ENCODE results near the gene CD300E. TPM values are rescaled to one million over a fixed set of nuclear protein-coding genes. Genes with fewer than 3 reads are reported as not detected.
A peak's percentile ranks its signal among the peaks of the same experiment; 100 is the strongest.

The CD300E gene
- total and polyA plus RNA-seq, 2 donors (not counting 1 experiment from before 2014, with no cell fraction given): 0.10 to 0.92 TPM

DNA sequence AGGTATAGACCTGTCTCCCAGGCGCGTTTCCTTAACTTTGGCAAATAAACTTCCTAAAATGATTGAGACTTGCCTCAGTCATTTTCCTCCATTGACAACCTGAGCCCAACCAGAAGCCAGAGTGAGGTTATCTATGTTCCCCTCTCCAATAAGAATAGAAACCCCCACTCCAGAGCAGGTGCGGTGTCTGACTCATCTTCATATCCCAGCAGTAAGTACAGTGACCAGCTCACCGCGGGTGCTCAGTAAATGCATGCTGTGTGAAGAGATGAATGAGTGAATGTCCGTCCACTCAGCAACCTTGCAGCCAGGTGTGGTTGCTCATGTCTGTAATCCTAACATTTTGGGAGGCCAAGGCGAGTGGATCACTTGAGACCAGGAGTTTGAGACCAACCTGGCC, 19.5 kb upstream of the CD300E start:
- H4K20me1 ChIP-seq (ENCODE audit: control insufficient read depth, insufficient read depth, low read length, poor library complexity, severe bottlenecking): no peaks in the 10 kb centered on the region
- H3K27ac Mint-ChIP-seq: no peak overlapping the region
- H3K9ac ChIP-seq (ENCODE audit: low read length): no peak overlapping the region
- POLR2A ChIA-PET: interaction anchor here (0.8 kb wide), 1 partner anchor 203 kb away, joined by 3 read pairs; no protein-coding TSS in a partner anchor
- intact Hi-C loops (cut with micrococcal nuclease): loop anchor here (5.0 kb wide), 1 partner anchor 41 kb away; no protein-coding TSS in a partner anchor
- no peaks in the 10 kb centered on the region for H3K36me3 ChIP-seq (replicated peaks in 1 of 2; ENCODE audit: control extremely low read depth in 1 of 2, control insufficient read depth in 1 of 2, extremely low read depth in 1 of 2, insufficient read depth in 2 of 2, low read length in 1 of 2)
- DNase-seq (no peak), ATAC-seq (ENCODE audit: low read depth) (no peak)
- H3K9me3 ChIP-seq (ENCODE audit: control extremely low read depth in 1 of 3, control insufficient read depth in 2 of 3, insufficient read depth in 1 of 3, low read length in 2 of 3): no peaks in the 10 kb centered on the region
- no peaks in the 10 kb centered on the region for H3K9me3 Mint-ChIP-seq (ENCODE audit: insufficient read depth)
- H3K4me2 ChIP-seq (replicated peaks; ENCODE audit: low read depth, low read length, poor library complexity, severe bottlenecking): no peak overlapping the region
- peak overlapping the region; percentile 80 for H3K4me3 Mint-ChIP-seq
- H3K4me3 ChIP-seq (ENCODE audit: control extremely low read depth in 1 of 5, extremely low read depth in 1 of 5, insufficient read depth in 1 of 5, low read depth in 2 of 5, low read length in 4 of 5): no peak overlapping the region
- H3K27ac ChIP-seq (ENCODE audit: low read length in 2 of 2): no peak overlapping the region
- peaks cover 74% of the 10 kb centered on the region for H3K4me1 Mint-ChIP-seq
- peaks cover 64 to 70% of the 10 kb centered on the region in 2 donors for H3K4me1 ChIP-seq (ENCODE audit: control insufficient read depth in 2 of 2, insufficient read depth in 2 of 2, low read length in 2 of 2)
- no peaks in the 10 kb centered on the region for H3K79me2 ChIP-seq (ENCODE audit: control insufficient read depth, insufficient read depth, low read length)
- TF ChIP-seq, protein P1, sequence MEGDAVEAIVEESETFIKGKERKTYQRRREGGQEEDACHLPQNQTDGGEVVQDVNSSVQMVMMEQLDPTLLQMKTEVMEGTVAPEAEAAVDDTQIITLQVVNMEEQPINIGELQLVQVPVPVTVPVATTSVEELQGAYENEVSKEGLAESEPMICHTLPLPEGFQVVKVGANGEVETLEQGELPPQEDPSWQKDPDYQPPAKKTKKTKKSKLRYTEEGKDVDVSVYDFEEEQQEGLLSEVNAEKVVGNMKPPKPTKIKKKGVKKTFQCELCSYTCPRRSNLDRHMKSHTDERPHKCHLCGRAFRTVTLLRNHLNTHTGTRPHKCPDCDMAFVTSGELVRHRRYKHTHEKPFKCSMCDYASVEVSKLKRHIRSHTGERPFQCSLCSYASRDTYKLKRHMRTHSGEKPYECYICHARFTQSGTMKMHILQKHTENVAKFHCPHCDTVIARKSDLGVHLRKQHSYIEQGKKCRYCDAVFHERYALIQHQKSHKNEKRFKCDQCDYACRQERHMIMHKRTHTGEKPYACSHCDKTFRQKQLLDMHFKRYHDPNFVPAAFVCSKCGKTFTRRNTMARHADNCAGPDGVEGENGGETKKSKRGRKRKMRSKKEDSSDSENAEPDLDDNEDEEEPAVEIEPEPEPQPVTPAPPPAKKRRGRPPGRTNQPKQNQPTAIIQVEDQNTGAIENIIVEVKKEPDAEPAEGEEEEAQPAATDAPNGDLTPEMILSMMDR (IDR thresholded peaks at IDR 0.05): no peak
- no peak for TF ChIP-seq EZH2 (IDR thresholded peaks at IDR 0.05; ENCODE audit: borderline replicate concordance, insufficient read depth, low read depth, low read length, poor library complexity, severe bottlenecking)
- H3K27me3 Mint-ChIP-seq: peaks cover 21% of the 10 kb centered on the region
- CTCF ChIA-PET: interaction anchor here (0.9 to 3.8 kb wide), 5 partner anchors 14 to 95 kb away, joined by 4 to 14 read pairs (median 5); partner anchors contain the start of gene CD300H
- WGBS (ENCODE audit: insufficient coverage): 94% methylated on average over 2 of the region's 7 CpGs
- H3K27me3 ChIP-seq (replicated peaks in 1 of 4; ENCODE audit: control extremely low read depth in 1 of 4, control insufficient read depth in 3 of 4, insufficient read depth in 4 of 4, low read length in 3 of 4): peaks cover 0 to 13% (median 2%) of the 10 kb centered on the region in 4 experiments
- no peak overlapping the region for H2AFZ ChIP-seq (ENCODE audit: insufficient read depth, low read depth, low read length, poor library complexity, severe bottlenecking)

DNA sequence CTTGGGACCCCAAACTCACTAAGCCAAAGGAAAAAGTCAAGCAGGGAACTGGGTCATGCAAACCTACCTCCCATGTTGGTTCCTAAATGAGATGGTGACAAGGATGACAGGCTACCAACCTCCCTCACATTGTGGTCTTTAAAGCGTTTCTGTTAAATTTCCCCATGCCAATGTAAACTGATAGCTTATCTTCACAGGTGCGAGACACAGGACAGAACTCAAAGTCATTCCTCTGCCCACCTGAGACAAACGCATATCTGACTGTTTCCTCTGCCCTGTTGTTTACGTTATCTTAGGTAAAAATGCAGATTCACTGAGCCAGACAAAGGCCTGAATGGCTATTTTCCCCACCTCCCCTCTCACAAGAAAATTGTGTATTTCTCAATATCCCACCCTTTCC, 19.0 kb upstream of the CD300E start:
- ATAC-seq (ENCODE audit: low read depth) (no peak), DNase-seq (no peak)
- intact Hi-C loops (cut with micrococcal nuclease): loop anchor here (5.0 kb wide), 1 partner anchor 40 kb away; no protein-coding TSS in a partner anchor
- Histone ChIP-seq H3K4me3 (ENCODE audit: control extremely low read depth in 1 of 5, extremely low read depth in 1 of 5, insufficient read depth in 1 of 5, low read depth in 2 of 5, low read length in 4 of 5) (peak overlapping the region in 1 of 5 experiments; percentile 54), H3K27me3 (replicated peaks in 1 of 4; ENCODE audit: control extremely low read depth in 1 of 4, control insufficient read depth in 3 of 4, insufficient read depth in 4 of 4, low read length in 3 of 4) (peaks cover 0 to 12% (median under 1%) of the 10 kb centered on the region in 4 experiments), H3K36me3 (replicated peaks in 1 of 2; ENCODE audit: control extremely low read depth in 1 of 2, control insufficient read depth in 1 of 2, extremely low read depth in 1 of 2, insufficient read depth in 2 of 2, low read length in 1 of 2) (no peaks in the 10 kb centered on the region), H3K79me2 (ENCODE audit: control insufficient read depth, insufficient read depth, low read length) (no peaks in the 10 kb centered on the region), H4K20me1 (ENCODE audit: control insufficient read depth, insufficient read depth, low read length, poor library complexity, severe bottlenecking) (no peaks in the 10 kb centered on the region), H3K9me3 (ENCODE audit: control extremely low read depth in 1 of 3, control insufficient read depth in 2 of 3, insufficient read depth in 1 of 3, low read length in 2 of 3) (no peaks in the 10 kb centered on the region), H2AFZ (ENCODE audit: insufficient read depth, low read depth, low read length, poor library complexity, severe bottlenecking) (no peak overlapping the region), H3K4me1 (ENCODE audit: control insufficient read depth in 2 of 2, insufficient read depth in 2 of 2, low read length in 2 of 2) (peaks cover 68 to 74% of the 10 kb centered on the region in 2 donors), H3K9ac (ENCODE audit: low read length) (no peak overlapping the region), H3K27ac (ENCODE audit: low read length in 2 of 2) (no peak overlapping the region), H3K4me2 (replicated peaks; ENCODE audit: low read depth, low read length, poor library complexity, severe bottlenecking) (peak overlapping the region; percentile 68)
- ChIA-PET CTCF (interaction anchor here (0.9 to 3.8 kb wide), 5 partner anchors 14 to 95 kb away, joined by 4 to 14 read pairs (median 5); partner anchors contain the start of gene CD300H), POLR2A (interaction anchor here (0.8 kb wide), 1 partner anchor 204 kb away, joined by 3 read pairs; no protein-coding TSS in a partner anchor)
- TF ChIP-seq, protein P1 (IDR thresholded peaks at IDR 0.05): no peak
- TF ChIP-seq EZH2 (IDR thresholded peaks at IDR 0.05; ENCODE audit: borderline replicate concordance, insufficient read depth, low read depth, low read length, poor library complexity, severe bottlenecking): no peak
- peaks cover 18% of the 10 kb centered on the region for H3K27me3 Mint-ChIP-seq
- peaks cover 78% of the 10 kb centered on the region for H3K4me1 Mint-ChIP-seq
- 87% methylated on average over 4 of the region's 4 CpGs for WGBS (ENCODE audit: insufficient coverage)
- H3K9me3 Mint-ChIP-seq (ENCODE audit: insufficient read depth): no peaks in the 10 kb centered on the region
- H3K27ac Mint-ChIP-seq: no peak overlapping the region
- peak overlapping the region; percentile 80 for H3K4me3 Mint-ChIP-seq

Data from B cell (primary cell).